Spleen (tissue), 7 donors: ENCODE data around the gene ABI3.
"Not testable (repeated sequence)": the region's sequence is repeated elsewhere in the genome, so short reads cannot be mapped to it uniquely, and the experiment has no call there.

Experiments
- POLR2A ChIP-seq, 3 donors: fragments of 450-650 bp; IDR thresholded peaks; one replicate each; pipeline ENCODE4 v1.5.1; 2017; ENCODE audit warnings: antibody characterized with exemption in 3 of 3, mild to moderate bottlenecking in 1 of 3
- POLR2AphosphoS5 ChIP-seq, 3 donors: sonication (generic); formaldehyde crosslinking; IDR thresholded peaks; one replicate each; pipeline ENCODE4 v1.5.1; 2017; ENCODE audit warnings: antibody characterized with exemption in 3 of 3
- TF ChIP-seq, protein P1 (sequence below), 11 experiments: fragments of 200-600 bp in 7 of 11; fragments of 450-650 bp in 4 of 11; sonication (generic) in 4 of 11; IDR thresholded peaks in 8 of 11; conservative IDR thresholded peaks in 3 of 11; 1 replicate in 7 of 11; 2 replicates in 4 of 11; pipeline versions ENCODE4 v1.4.0 to v1.8.0; 2016 to 2021; ENCODE audit warnings: antibody characterized with exemption in 11 of 11, inconsistent platforms in 4 of 11, mild to moderate bottlenecking in 1 of 11
- donor health status: DM: no; HTN: no; CAD: no; lungs with moderate emphysema.
- donor health status: DM: no; HTN: no; CAD: no.
- donor health status: DM: no; HTN: no; CAD: no.

DNA sequence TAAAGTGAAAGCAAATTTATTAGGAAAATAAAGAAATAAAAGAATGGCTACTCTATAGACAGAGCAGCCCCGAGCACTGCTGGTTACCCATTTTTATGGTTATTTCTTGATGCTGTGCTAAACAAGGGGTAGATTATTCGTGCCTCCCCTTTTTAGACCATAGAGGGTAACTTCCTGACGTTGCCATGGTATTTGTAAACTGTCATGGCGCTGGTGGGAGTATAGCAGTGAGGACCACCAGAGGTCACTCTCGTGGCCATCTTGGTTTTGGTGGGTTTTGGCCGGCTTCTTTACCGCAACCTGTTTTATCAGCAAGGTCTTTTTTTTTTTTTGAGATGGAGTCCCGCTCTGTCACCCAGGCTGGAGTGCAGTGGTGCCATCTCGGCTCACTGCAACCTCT, 51.0 kb downstream of the ABI3 start:
- TF ChIP-seq, protein P1, sequence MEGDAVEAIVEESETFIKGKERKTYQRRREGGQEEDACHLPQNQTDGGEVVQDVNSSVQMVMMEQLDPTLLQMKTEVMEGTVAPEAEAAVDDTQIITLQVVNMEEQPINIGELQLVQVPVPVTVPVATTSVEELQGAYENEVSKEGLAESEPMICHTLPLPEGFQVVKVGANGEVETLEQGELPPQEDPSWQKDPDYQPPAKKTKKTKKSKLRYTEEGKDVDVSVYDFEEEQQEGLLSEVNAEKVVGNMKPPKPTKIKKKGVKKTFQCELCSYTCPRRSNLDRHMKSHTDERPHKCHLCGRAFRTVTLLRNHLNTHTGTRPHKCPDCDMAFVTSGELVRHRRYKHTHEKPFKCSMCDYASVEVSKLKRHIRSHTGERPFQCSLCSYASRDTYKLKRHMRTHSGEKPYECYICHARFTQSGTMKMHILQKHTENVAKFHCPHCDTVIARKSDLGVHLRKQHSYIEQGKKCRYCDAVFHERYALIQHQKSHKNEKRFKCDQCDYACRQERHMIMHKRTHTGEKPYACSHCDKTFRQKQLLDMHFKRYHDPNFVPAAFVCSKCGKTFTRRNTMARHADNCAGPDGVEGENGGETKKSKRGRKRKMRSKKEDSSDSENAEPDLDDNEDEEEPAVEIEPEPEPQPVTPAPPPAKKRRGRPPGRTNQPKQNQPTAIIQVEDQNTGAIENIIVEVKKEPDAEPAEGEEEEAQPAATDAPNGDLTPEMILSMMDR (IDR thresholded peaks at IDR 0.05 in 8 of 11, conservative IDR thresholded peaks at IDR 0.05 in 3 of 11), result not testable (repeated sequence)
- TF ChIP-seq POLR2A, POLR2AphosphoS5 (IDR thresholded peaks at IDR 0.05): not testable (repeated sequence)
